Measurements from ENCODE around the gene EDC4. TPM values are rescaled to one million over a fixed set of nuclear protein-coding genes. Genes with fewer than 3 reads are reported as not detected.

Gene EDC4
- total and polyA plus RNA-seq, 2 of the 13 experiments (the other 11 are each of a cell fraction or from before 2014, with no cell fraction given) = 51.4 to 59.1 TPM

DNA sequence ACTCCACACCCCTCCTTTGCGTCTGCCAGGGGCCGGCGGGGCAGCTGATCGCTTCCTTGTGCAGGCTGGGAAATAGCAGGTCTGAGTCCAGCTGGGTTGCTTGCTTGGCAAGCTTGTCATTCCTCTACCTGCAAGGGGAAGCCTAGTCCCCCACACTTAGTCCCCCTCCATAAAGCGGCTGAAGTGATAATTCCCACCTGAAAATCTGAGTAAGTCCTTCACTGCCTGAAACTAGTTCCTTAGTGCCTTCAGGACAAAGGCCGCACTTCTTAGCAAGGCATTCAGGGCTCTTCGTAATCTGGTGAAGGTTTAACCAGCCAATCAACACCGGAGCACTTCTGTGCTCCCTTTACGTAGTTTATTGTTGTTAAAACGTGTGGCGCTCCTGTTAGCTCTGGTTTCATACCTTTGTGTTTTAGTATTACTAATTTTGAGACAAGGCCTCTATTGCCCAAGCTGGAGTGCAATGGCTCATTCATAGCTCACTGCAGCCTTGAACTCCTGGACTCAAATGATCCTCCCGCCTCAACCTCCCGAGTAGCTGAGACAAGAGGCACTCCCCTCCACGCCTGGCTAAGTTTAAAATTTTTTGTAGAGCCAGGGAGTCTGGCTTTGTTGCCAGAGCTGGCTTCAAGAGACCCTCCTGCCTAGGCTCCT, 21.0 kb downstream of the EDC4 start (continued):
- TF ChIP-seq, protein P1, sequence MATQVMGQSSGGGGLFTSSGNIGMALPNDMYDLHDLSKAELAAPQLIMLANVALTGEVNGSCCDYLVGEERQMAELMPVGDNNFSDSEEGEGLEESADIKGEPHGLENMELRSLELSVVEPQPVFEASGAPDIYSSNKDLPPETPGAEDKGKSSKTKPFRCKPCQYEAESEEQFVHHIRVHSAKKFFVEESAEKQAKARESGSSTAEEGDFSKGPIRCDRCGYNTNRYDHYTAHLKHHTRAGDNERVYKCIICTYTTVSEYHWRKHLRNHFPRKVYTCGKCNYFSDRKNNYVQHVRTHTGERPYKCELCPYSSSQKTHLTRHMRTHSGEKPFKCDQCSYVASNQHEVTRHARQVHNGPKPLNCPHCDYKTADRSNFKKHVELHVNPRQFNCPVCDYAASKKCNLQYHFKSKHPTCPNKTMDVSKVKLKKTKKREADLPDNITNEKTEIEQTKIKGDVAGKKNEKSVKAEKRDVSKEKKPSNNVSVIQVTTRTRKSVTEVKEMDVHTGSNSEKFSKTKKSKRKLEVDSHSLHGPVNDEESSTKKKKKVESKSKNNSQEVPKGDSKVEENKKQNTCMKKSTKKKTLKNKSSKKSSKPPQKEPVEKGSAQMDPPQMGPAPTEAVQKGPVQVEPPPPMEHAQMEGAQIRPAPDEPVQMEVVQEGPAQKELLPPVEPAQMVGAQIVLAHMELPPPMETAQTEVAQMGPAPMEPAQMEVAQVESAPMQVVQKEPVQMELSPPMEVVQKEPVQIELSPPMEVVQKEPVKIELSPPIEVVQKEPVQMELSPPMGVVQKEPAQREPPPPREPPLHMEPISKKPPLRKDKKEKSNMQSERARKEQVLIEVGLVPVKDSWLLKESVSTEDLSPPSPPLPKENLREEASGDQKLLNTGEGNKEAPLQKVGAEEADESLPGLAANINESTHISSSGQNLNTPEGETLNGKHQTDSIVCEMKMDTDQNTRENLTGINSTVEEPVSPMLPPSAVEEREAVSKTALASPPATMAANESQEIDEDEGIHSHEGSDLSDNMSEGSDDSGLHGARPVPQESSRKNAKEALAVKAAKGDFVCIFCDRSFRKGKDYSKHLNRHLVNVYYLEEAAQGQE (IDR thresholded peaks at IDR 0.05; ENCODE audit: borderline replicate concordance in 1 of 2, low read depth in 1 of 2, low read length in 2 of 2) = no peak
- 0 out of 2 replicates have a peak, but pooled peaks have one; percentile 30 for TF ChIP-seq GLI4 (CRISPR knock-in tag; IDR thresholded peaks at IDR 0.05; ENCODE audit: borderline replicate concordance)
- no peak for TF ChIP-seq SNRNP70 (IDR thresholded peaks at IDR 0.05; ENCODE audit: low read depth, low read length)
- no peak for TF ChIP-seq ZNF282 (IDR thresholded peaks at IDR 0.05; ENCODE audit: partially characterized antibody)
- TF ChIP-seq, protein P2, sequence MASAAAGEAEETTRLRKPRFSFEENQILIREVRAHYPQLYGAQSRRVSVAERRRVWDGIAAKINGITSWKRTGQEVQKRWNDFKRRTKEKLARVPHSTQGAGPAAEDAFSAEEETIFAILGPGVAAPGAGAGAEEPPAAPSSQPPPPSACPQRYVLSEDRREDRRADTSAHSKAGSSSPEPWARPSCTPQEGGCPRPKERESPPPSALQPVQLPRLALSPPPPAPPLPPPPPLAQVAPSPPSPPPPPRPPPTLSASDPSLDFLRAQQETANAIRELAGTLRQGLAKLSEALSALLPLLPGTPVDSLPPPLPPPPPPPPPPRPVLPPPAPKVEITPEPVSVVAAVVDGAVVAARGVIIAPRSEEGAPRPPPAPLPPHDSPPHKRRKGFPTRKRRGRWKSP (CRISPR knock-in tag; IDR thresholded peaks at IDR 0.05) = peak; percentile 52; the same call in 1 of the 2 replicates
- TF ChIP-seq MAFG (CRISPR knock-in tag; IDR thresholded peaks at IDR 0.05) = no peak
- no peak for TF ChIP-seq ZNF614 (CRISPR knock-in tag; IDR thresholded peaks at IDR 0.05; ENCODE audit: borderline replicate concordance)
- TF ChIP-seq ZNF747 (CRISPR knock-in tag; IDR thresholded peaks at IDR 0.05; ENCODE audit: borderline replicate concordance) = no peak
- peak; percentile 81; the same call in 1 of the 2 replicates for TF ChIP-seq ZNF703 (CRISPR knock-in tag; IDR thresholded peaks at IDR 0.05; ENCODE audit: borderline replicate concordance)
- TF ChIP-seq SNAPC5 (CRISPR knock-in tag; IDR thresholded peaks at IDR 0.05; ENCODE audit: borderline replicate concordance) = 0 out of 2 replicates have a peak, but pooled peaks have one; percentile 6
- no peak for TF ChIP-seq NFIB (CRISPR knock-in tag; IDR thresholded peaks at IDR 0.05; ENCODE audit: borderline replicate concordance)
- TF ChIP-seq ARHGAP35 (CRISPR knock-in tag; IDR thresholded peaks at IDR 0.05; ENCODE audit: borderline replicate concordance) = no peak; the same call in 1 of the 2 replicates
- TF ChIP-seq XRCC5 (optimal IDR thresholded peaks at IDR 0.05; ENCODE audit: low read length) = no peak
- TF ChIP-seq HOXA7 (CRISPR knock-in tag; IDR thresholded peaks at IDR 0.05) = no peak
- TF ChIP-seq, protein P3, sequence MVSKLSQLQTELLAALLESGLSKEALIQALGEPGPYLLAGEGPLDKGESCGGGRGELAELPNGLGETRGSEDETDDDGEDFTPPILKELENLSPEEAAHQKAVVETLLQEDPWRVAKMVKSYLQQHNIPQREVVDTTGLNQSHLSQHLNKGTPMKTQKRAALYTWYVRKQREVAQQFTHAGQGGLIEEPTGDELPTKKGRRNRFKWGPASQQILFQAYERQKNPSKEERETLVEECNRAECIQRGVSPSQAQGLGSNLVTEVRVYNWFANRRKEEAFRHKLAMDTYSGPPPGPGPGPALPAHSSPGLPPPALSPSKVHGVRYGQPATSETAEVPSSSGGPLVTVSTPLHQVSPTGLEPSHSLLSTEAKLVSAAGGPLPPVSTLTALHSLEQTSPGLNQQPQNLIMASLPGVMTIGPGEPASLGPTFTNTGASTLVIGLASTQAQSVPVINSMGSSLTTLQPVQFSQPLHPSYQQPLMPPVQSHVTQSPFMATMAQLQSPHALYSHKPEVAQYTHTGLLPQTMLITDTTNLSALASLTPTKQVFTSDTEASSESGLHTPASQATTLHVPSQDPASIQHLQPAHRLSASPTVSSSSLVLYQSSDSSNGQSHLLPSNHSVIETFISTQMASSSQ (IDR thresholded peaks at IDR 0.05; ENCODE audit: low read depth) = no peak
- TF ChIP-seq, protein P3 (CRISPR knock-in tag; IDR thresholded peaks at IDR 0.05; ENCODE audit: borderline replicate concordance) = no peak
- 0 out of 2 replicates have a peak, but pooled peaks have one; percentile 41 for TF ChIP-seq ZNF234 (CRISPR knock-in tag; conservative IDR thresholded peaks at IDR 0.05)
- TF ChIP-seq SAFB2 (CRISPR knock-in tag; IDR thresholded peaks at IDR 0.05; ENCODE audit: borderline replicate concordance, low read depth) = no peak
- TF ChIP-seq CEBPB (IDR thresholded peaks at IDR 0.05; ENCODE audit: borderline replicate concordance, low read depth, low read length) = peak; percentile 60; the same call in 1 of the 2 replicates
- TF ChIP-seq PHF20 (CRISPR knock-in tag; IDR thresholded peaks at IDR 0.05) = no peak
